Suprapubic skin (tissue), 3 donors: Measurements from ENCODE around the gene SERINC2.

Source experiments
- EP300 ChIP-seq: sonication (generic); formaldehyde crosslinking; IDR thresholded peaks from one replicate; pipeline ENCODE4 v1.6.1; 2017; ENCODE audit warnings: antibody characterized with exemption
- POLR2A ChIP-seq, 2 donors: fragments of 450-650 bp; IDR thresholded peaks; one replicate each; pipeline ENCODE4 v1.6.1; 2017; ENCODE audit warnings: antibody characterized with exemption in 2 of 2, mild to moderate bottlenecking in 2 of 2, moderate library complexity in 2 of 2
- TF ChIP-seq, protein P1 (sequence below), 2 donors: fragments of 200-600 bp in 1 of 2; fragments of 450-650 bp in 1 of 2; sonication (generic) in 1 of 2; IDR thresholded peaks; one replicate each; pipeline ENCODE4 v1.5.1; 2016 to 2019; ENCODE audit warnings: antibody characterized with exemption in 2 of 2, mild to moderate bottlenecking in 1 of 2, moderate library complexity in 1 of 2

DNA sequence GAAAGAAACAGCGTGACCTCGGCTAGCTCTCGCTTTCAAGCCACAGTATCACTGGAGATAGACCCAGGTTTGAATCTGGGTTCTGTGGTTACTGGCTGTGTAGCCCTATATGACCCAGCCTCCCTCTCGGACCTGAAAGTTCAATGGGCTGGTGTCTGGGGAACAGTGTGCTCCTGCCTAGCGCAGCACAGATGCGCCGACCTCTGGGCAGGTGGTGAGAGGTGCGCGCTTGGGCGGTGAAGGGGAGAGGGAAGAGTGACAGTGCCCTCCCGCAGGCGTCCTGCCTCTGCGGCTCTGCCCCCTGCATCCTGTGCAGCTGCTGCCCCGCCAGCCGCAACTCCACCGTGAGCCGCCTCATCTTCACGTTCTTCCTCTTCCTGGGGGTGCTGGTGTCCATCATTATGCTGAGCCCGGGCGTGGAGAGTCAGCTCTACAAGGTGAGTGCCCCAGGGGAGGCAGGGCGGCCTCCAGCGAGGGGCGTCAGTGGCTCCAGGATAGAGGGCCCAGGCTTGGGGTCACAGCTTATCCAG lies 10.5 kb downstream of the SERINC2 start:
- TF ChIP-seq, protein P1, sequence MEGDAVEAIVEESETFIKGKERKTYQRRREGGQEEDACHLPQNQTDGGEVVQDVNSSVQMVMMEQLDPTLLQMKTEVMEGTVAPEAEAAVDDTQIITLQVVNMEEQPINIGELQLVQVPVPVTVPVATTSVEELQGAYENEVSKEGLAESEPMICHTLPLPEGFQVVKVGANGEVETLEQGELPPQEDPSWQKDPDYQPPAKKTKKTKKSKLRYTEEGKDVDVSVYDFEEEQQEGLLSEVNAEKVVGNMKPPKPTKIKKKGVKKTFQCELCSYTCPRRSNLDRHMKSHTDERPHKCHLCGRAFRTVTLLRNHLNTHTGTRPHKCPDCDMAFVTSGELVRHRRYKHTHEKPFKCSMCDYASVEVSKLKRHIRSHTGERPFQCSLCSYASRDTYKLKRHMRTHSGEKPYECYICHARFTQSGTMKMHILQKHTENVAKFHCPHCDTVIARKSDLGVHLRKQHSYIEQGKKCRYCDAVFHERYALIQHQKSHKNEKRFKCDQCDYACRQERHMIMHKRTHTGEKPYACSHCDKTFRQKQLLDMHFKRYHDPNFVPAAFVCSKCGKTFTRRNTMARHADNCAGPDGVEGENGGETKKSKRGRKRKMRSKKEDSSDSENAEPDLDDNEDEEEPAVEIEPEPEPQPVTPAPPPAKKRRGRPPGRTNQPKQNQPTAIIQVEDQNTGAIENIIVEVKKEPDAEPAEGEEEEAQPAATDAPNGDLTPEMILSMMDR (IDR thresholded peaks at IDR 0.05) = no peak
- TF ChIP-seq POLR2A (IDR thresholded peaks at IDR 0.05) = no peak
- no peak for TF ChIP-seq EP300
